ENCODE results near the gene AXL.

Gene AXL

DNA sequence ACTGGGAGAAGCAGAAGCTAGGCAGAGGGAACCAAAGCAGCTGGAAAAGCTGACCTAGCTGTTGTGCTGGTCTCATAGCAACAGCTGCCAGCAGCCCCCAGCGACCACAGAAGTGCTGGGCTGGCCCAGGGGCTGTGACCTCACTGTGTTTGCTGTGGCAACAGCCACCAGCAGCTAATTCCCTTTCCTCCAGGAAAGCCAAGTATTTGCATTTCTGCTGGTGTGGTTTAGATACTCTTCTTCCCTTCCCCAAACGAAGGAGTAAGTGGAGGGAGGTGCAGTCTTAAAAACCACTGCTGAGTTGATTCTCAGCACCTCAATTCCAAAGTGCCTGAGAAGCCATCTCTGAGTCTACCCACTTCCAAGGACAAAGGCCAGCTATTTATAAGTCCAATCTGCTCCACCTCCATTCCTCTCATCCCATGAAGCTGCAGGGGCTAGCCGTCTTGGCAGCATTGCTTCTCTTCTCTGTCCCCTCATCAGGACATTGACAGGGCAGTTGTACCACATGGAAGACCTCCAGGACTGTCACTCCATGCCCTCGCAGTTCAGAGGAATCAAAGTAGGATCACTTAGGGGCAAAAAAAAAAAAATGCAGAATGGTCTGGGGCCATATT is 79.4 kb downstream of the AXL start:
- Histone ChIP-seq H3K79me2 (peaks cover 17% of the 10 kb centered on the region), H3K4me3 (ENCODE audit: low read depth, low read length) (no peak overlapping the region), H3K27ac (peak overlapping the region; percentile 65), H3K9me3 (ENCODE audit: control insufficient read depth, low read length) (no peaks in the 10 kb centered on the region), H3K27me3 (ENCODE audit: control insufficient read depth, insufficient read depth, low read length) (no peaks in the 10 kb centered on the region), H3K4me2 (ENCODE audit: low read length) (no peak overlapping the region), H2AFZ (no peak overlapping the region), H3K9ac (no peak overlapping the region), H3K36me3 (ENCODE audit: control insufficient read depth, insufficient read depth, low read length) (no peaks in the 10 kb centered on the region), H3K4me1 (peaks cover 30% of the 10 kb centered on the region)
- TF ChIP-seq, protein P1, sequence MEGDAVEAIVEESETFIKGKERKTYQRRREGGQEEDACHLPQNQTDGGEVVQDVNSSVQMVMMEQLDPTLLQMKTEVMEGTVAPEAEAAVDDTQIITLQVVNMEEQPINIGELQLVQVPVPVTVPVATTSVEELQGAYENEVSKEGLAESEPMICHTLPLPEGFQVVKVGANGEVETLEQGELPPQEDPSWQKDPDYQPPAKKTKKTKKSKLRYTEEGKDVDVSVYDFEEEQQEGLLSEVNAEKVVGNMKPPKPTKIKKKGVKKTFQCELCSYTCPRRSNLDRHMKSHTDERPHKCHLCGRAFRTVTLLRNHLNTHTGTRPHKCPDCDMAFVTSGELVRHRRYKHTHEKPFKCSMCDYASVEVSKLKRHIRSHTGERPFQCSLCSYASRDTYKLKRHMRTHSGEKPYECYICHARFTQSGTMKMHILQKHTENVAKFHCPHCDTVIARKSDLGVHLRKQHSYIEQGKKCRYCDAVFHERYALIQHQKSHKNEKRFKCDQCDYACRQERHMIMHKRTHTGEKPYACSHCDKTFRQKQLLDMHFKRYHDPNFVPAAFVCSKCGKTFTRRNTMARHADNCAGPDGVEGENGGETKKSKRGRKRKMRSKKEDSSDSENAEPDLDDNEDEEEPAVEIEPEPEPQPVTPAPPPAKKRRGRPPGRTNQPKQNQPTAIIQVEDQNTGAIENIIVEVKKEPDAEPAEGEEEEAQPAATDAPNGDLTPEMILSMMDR (IDR thresholded peaks at IDR 0.05), result no peak

- Histone ChIP-seq H2AFZ (no peak overlapping the region), H3K36me3 (ENCODE audit: control insufficient read depth, insufficient read depth, low read length) (no peaks in the 10 kb centered on the region), H3K79me2 (peaks cover 14% of the 10 kb centered on the region), H3K9me3 (ENCODE audit: control insufficient read depth, low read length) (no peaks in the 10 kb centered on the region), H3K4me2 (ENCODE audit: low read length) (no peak overlapping the region), H3K4me3 (ENCODE audit: low read depth, low read length) (no peak overlapping the region), H3K4me1 (peaks cover 30% of the 10 kb centered on the region), H3K9ac (no peak overlapping the region), H3K27me3 (ENCODE audit: control insufficient read depth, insufficient read depth, low read length) (no peaks in the 10 kb centered on the region), H3K27ac (peak overlapping the region; percentile 65)
- TF ChIP-seq, protein P1 (IDR thresholded peaks at IDR 0.05), result no peak
Observed at GRCh38 chr19:41299046-41299754, 80.2 kb downstream of the AXL start.

DNA sequence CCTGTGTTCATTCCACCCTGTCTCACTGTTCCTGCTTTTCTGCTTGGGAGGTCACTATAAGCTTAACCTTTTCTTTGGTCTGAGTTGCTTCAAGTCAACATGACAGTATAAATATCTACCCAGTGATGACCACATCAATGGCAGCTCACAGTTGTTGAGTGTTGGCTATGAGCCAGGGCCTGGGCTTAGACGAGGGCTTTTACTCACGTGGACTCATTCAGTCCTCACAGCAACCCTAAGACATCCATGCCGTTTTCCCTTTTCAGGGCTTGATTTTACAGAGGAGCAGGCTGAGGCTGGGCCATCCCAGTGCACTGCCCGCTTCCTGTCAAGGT is 80.7 kb downstream of the AXL start:
- no peaks in the 10 kb centered on the region for H3K27me3 ChIP-seq (ENCODE audit: control insufficient read depth, insufficient read depth, low read length)
- peak overlapping the region; percentile 65 for H3K27ac ChIP-seq
- H3K9me3 ChIP-seq (ENCODE audit: control insufficient read depth, low read length), result no peaks in the 10 kb centered on the region
- peaks cover 30% of the 10 kb centered on the region for H3K4me1 ChIP-seq
- no peak overlapping the region for H3K4me3 ChIP-seq (ENCODE audit: low read depth, low read length)
- H3K36me3 ChIP-seq (ENCODE audit: control insufficient read depth, insufficient read depth, low read length), result no peaks in the 10 kb centered on the region
- no peak overlapping the region for H3K4me2 ChIP-seq (ENCODE audit: low read length)
- peaks cover 12% of the 10 kb centered on the region for H3K79me2 ChIP-seq
- TF ChIP-seq, protein P1 (IDR thresholded peaks at IDR 0.05), result no peak
- H3K9ac ChIP-seq, result no peak overlapping the region
- no peak overlapping the region for H2AFZ ChIP-seq

DNA sequence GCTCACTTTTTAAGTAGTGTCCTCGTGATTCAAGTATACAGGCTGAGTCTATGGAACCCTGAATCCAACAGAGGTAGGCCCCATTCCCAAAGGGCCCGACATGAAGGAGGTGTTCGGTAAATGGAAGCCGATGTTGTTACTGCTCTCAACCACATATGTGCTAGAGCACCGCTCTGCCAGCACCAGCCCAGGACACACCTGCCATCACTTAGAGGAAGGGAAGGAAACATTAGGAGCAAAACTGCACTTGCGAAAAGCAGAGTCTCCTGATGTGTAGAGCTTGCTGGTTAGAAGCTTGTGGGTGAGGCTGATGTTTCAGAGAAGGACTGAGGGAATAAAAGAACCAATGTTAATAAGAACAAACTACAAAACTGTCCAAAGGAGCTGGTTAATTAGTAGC is 81.5 kb downstream of the AXL start:
- H3K9ac ChIP-seq, result no peak overlapping the region
- H3K27ac ChIP-seq, result no peak overlapping the region
- H3K9me3 ChIP-seq (ENCODE audit: control insufficient read depth, low read length), result no peaks in the 10 kb centered on the region
- TF ChIP-seq, protein P1 (IDR thresholded peaks at IDR 0.05), result no peak
- H3K27me3 ChIP-seq (ENCODE audit: control insufficient read depth, insufficient read depth, low read length), result no peaks in the 10 kb centered on the region
- H2AFZ ChIP-seq, result no peak overlapping the region
- H3K4me1 ChIP-seq, result peaks cover 30% of the 10 kb centered on the region
- H3K4me2 ChIP-seq (ENCODE audit: low read length), result no peak overlapping the region
- no peak overlapping the region for H3K4me3 ChIP-seq (ENCODE audit: low read depth, low read length)
- H3K79me2 ChIP-seq, result peaks cover 14% of the 10 kb centered on the region
- H3K36me3 ChIP-seq (ENCODE audit: control insufficient read depth, insufficient read depth, low read length), result no peaks in the 10 kb centered on the region
